Measurements from ENCODE around the gene CYB5R2.

The CYB5R2 gene

DNA sequence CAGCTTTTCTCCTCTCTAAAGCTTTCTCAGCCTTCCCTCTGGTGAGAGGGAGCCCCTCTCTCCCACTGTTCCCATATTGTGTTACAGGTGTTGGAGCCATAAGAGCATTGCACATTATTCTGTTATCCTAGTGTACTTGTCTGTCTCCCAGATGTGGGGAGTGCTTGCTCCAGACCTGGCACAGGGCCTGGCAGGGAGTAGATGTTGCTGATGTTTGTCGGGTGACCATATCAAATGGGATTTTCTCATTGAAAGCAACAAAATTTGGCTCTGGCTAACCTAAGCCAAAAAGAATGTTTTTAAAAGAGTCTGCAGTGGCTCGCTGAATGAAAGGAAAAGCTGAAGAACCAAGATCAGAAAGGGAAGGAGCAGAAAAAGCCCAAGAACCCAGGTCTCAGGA, 41.1 kb downstream of the CYB5R2 start:
- TF ChIP-seq SIN3A (IDR thresholded peaks at IDR 0.05; ENCODE audit: borderline replicate concordance, insufficient read depth, low read length) (no peak), TAF1 (IDR thresholded peaks at IDR 0.05; ENCODE audit: borderline replicate concordance, insufficient read depth, low read length) (no peak), FOXP2 (optimal IDR thresholded peaks at IDR 0.05; ENCODE audit: borderline replicate concordance, extremely low read depth, extremely low read length, insufficient read depth) (no peak), REST (IDR thresholded peaks at IDR 0.05; ENCODE audit: insufficient read depth in 1 of 2, low read depth in 2 of 2, low read length in 2 of 2) (no peak), POLR2AphosphoS5 (IDR thresholded peaks at IDR 0.05; ENCODE audit: low read depth, low read length) (no peak)

DNA sequence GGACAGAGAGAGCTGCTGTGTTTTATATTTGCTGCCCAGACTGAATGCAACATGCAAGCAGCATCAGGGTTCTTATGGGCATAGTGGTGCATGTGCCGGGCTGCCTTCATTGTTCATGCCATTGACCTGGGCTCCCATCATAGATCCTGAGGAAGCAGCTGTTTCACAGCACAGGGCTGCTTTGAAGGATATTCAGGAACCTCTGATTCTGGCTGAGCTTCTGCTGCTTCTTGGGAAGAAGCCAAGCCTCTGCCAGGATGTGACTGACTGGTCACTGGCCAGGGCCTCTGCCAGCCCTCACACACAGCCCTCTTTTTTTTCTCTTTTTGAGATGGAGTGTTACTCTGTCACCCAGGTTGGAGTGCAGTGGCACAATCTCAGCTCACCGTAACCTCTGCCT, 43.3 kb downstream of the CYB5R2 start:
- no peak for TF ChIP-seq FOXP2 (optimal IDR thresholded peaks at IDR 0.05; ENCODE audit: borderline replicate concordance, extremely low read depth, extremely low read length, insufficient read depth)
- no peak for TF ChIP-seq SIN3A (IDR thresholded peaks at IDR 0.05; ENCODE audit: borderline replicate concordance, insufficient read depth, low read length)
- no peak for TF ChIP-seq TAF1 (IDR thresholded peaks at IDR 0.05; ENCODE audit: borderline replicate concordance, insufficient read depth, low read length)
- no peak for TF ChIP-seq POLR2AphosphoS5 (IDR thresholded peaks at IDR 0.05; ENCODE audit: low read depth, low read length)
- no peak for TF ChIP-seq REST (IDR thresholded peaks at IDR 0.05; ENCODE audit: insufficient read depth in 1 of 2, low read depth in 2 of 2, low read length in 2 of 2)

GRCh38 chr11:7628660-7629059, 44.6 kb downstream of the CYB5R2 start:
- TF ChIP-seq SIN3A (IDR thresholded peaks at IDR 0.05; ENCODE audit: borderline replicate concordance, insufficient read depth, low read length) (no peak), POLR2AphosphoS5 (IDR thresholded peaks at IDR 0.05; ENCODE audit: low read depth, low read length) (no peak), TAF1 (IDR thresholded peaks at IDR 0.05; ENCODE audit: borderline replicate concordance, insufficient read depth, low read length) (no peak), FOXP2 (optimal IDR thresholded peaks at IDR 0.05; ENCODE audit: borderline replicate concordance, extremely low read depth, extremely low read length, insufficient read depth) (no peak)

DNA sequence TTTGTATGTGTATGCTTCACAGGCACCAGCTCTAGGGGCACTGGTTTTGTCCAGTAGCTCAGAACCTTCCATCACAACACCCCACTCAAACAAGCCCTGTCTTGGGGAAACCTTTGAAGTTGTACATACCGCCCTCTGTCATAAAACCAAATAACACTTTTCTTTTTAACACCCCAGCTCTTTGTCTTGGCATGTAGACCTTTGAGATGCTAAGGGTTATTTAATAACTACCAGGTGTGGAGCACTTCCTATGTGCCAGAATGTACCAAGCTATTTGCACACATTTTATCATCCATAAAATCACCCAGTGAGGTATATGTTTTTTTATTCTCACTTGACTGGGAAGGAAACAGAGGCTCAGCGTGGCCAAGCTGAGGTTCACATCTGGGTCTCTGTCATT, 50.6 kb downstream of the CYB5R2 start:
- no peak for TF ChIP-seq FOXP2 (optimal IDR thresholded peaks at IDR 0.05; ENCODE audit: borderline replicate concordance, extremely low read depth, extremely low read length, insufficient read depth)
- TF ChIP-seq REST (IDR thresholded peaks at IDR 0.05; ENCODE audit: insufficient read depth in 1 of 2, low read depth in 2 of 2, low read length in 2 of 2): no peak
- no peak for TF ChIP-seq TAF1 (IDR thresholded peaks at IDR 0.05; ENCODE audit: borderline replicate concordance, insufficient read depth, low read length)
- TF ChIP-seq POLR2AphosphoS5 (IDR thresholded peaks at IDR 0.05; ENCODE audit: low read depth, low read length): no peak
- no peak for TF ChIP-seq SIN3A (IDR thresholded peaks at IDR 0.05; ENCODE audit: borderline replicate concordance, insufficient read depth, low read length)

- TF ChIP-seq REST (IDR thresholded peaks at IDR 0.05; ENCODE audit: insufficient read depth in 1 of 2, low read depth in 2 of 2, low read length in 2 of 2) (no peak), FOXP2 (optimal IDR thresholded peaks at IDR 0.05; ENCODE audit: borderline replicate concordance, extremely low read depth, extremely low read length, insufficient read depth) (no peak), TAF1 (IDR thresholded peaks at IDR 0.05; ENCODE audit: borderline replicate concordance, insufficient read depth, low read length) (no peak), POLR2AphosphoS5 (IDR thresholded peaks at IDR 0.05; ENCODE audit: low read depth, low read length) (no peak), SIN3A (IDR thresholded peaks at IDR 0.05; ENCODE audit: borderline replicate concordance, insufficient read depth, low read length) (no peak)
These were observed 51.7 kb downstream of the CYB5R2 start for GRCh38 chr11:7621554-7621953.
